ENCODE data around the gene ATP6V1G3. TPM values are rescaled to one million over a fixed set of nuclear protein-coding genes. Genes with fewer than 3 reads are reported as not detected.

ATP6V1G3 gene, protein sequence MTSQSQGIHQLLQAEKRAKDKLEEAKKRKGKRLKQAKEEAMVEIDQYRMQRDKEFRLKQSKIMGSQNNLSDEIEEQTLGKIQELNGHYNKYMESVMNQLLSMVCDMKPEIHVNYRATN
- not detected in 2 replicates for total RNA-seq

DNA sequence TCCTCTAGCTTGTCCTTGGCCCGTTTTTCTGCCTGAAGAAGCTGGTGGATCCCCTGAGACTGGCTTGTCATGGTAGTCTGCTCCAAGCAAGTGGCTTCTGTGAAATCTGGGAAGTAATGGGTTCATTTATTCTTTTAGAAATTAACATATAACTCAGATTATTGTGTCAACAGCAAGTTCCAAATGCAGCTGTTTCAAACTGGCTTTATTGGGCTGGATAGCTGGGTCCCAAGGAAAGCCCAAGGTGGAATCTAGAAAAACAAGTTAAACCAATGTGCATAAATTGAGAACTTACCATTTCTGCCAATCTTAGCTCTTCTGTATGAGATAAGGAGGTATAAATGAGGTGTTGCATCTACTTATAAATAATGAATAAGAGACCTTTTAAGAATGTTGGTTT is at the start of gene ATP6V1G3:
ATP6V1G3 (minus strand) TSS at position 101 of the 400 bp plus-strand sequence; CDS start at position 71, 30 bp downstream.

Other genes starting within 250 kb of the ATP6V1G3 start
- 0.28 and 0.58 TPM in 2 replicates for gene PTPRC, start 98.4 kb upstream of the ATP6V1G3 start, total RNA-seq